HG03159 (cell line): ENCODE results near the gene POP4.

Source experiments
- ATAC-seq: cut with Tn5 transposase; IDR thresholded peaks from one replicate; pipeline ENCODE4 v1.9.1; 2021; ENCODE audit warnings: mild to moderate bottlenecking, moderate library complexity; ENCODE audit not compliant: unreplicated experiment

The POP4 gene

GRCh38 chr19:29576761-29577648 is 29.1 kb upstream of the POP4 start:
- ATAC-seq, result no peak

GRCh38 chr19:29577649-29577963 is 28.5 kb upstream of the POP4 start:
- ATAC-seq, result no peak

GRCh38 chr19:29578349-29578748 is 27.7 kb upstream of the POP4 start:
- ATAC-seq, result no peak

- no peak for ATAC-seq
These were observed 26.7 kb upstream of the POP4 start for GRCh38 chr19:29579308-29579910.

- ATAC-seq, result no peak
These were observed 24.7 kb upstream of the POP4 start for GRCh38 chr19:29581398-29581797.

- no peak for ATAC-seq
These were observed 22.7 kb upstream of the POP4 start for GRCh38 chr19:29583196-29583999.

- ATAC-seq, result no peak
These were observed 19.7 kb upstream of the POP4 start for GRCh38 chr19:29586401-29586800.

GRCh38 chr19:29587059-29587458 is 19.0 kb upstream of the POP4 start:
- no peak for ATAC-seq

GRCh38 chr19:29587518-29587986 is 18.5 kb upstream of the POP4 start:
- ATAC-seq, result peak; percentile 88

GRCh38 chr19:29588095-29588494 is 18.0 kb upstream of the POP4 start:
- no peak for ATAC-seq

- ATAC-seq, result no peak
These were observed 15.8 kb upstream of the POP4 start for GRCh38 chr19:29590278-29590677.

- no peak for ATAC-seq
These were observed 14.4 kb upstream of the POP4 start for GRCh38 chr19:29591670-29592069.

- no peak for ATAC-seq
These were observed 12.2 kb upstream of the POP4 start for GRCh38 chr19:29593869-29594268.

- ATAC-seq, result no peak
These were observed 9.9 kb upstream of the POP4 start for GRCh38 chr19:29596080-29596727.

- ATAC-seq, result no peak
These were observed 9.1 kb upstream of the POP4 start for GRCh38 chr19:29596885-29597525.

GRCh38 chr19:29598036-29598435 is 8.0 kb upstream of the POP4 start:
- no peak for ATAC-seq

GRCh38 chr19:29598496-29598895 is 7.6 kb upstream of the POP4 start:
- ATAC-seq, result no peak

- ATAC-seq, result no peak
These were observed 2.8 kb upstream of the POP4 start for GRCh38 chr19:29603308-29603707.

GRCh38 chr19:29606420-29606747 is 301 bp downstream of the POP4 start:
- ATAC-seq, result no peak

- ATAC-seq, result no peak
These were observed 3.6 kb downstream of the POP4 start for GRCh38 chr19:29609636-29610035.

- ATAC-seq, result no peak
These were observed 4.1 kb downstream of the POP4 start for GRCh38 chr19:29610213-29610573.
